ENCODE results near the gene SMARCD1.
"Not testable (repeated sequence)": the region's sequence is repeated elsewhere in the genome, so short reads cannot be mapped to it uniquely, and the experiment has no call there.

Gene SMARCD1

DNA sequence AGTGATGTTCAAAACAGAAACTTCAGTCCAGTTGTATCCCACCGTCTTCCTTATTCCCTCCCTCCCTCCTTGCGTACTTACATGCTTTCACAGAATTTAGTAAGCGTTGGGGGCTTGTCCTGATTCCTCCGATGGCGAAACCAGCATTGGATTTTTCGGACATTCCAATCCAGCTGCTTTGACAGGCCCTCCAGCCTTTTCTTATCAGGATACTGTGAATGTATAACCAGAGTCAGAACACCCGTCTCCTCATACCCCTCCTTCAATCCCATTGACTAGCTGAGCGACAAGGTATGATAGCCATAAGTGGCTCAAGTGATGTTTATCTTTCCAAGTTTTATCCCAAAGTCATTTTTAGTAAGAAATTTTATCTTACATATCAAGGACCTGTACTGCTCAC, 57.9 kb downstream of the SMARCD1 start:
- no peak for DNase-seq (ENCODE audit: low read depth, low spot score)

DNA sequence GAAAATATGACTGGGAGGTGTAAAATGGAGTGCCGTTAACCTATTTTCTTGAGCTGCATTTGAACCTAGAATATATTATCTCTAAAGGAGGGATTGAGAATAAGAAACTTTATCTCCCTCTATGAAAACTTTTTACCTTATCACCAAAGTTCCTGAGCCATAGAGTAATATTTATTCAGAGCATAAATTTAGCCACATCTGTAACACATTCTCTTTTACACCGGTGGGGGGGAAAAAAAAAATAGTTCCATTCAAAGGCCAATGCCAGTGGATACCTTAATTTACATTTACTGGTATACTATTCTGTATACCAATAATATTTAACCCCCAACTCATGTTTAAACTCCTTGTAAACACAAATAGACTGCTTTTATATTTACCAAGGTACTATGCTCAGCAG, 60.3 kb downstream of the SMARCD1 start:
- no peak for DNase-seq (ENCODE audit: low read depth, low spot score)

DNA sequence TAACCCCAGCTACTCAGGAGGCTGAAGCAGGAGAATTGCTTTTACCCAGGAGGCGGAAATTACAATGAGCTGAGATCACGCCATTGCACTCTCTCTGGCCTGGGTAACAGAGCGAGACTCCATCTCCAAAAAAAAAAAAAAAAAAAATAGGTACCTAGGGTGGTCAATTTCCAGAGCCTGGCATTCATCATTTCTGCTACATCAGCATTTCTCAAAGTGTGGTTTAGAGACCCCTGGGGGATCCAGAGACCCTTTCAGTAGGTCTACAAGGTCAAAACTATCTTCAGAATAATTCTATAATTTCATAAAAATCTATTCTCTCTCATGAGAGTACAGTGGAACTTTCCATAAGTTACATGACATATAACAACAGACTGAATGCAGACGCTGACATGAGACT, 62.1 kb downstream of the SMARCD1 start:
- DNase-seq (ENCODE audit: low read depth, low spot score), result no peak

DNA sequence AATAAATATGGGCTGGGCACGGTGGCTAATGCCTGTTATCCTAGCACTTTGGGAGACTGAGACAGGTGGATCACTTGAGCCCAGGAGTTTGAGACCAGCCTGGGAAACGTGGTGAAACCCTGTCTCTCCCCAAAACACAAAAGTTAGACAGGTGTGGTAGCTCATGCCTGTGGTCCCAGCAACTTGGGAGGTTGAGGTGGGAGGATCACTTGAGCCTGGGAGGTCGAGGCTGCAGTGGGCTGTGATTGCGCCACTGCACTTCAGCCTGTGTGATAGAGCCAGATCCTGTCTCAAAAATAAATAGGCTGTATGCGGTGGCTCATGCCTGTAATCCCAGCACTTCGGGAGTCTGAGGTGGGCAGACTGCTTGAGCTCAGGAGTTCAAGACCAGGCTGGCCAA, 62.9 kb downstream of the SMARCD1 start:
- DNase-seq (ENCODE audit: low read depth, low spot score), result not testable (repeated sequence)

DNA sequence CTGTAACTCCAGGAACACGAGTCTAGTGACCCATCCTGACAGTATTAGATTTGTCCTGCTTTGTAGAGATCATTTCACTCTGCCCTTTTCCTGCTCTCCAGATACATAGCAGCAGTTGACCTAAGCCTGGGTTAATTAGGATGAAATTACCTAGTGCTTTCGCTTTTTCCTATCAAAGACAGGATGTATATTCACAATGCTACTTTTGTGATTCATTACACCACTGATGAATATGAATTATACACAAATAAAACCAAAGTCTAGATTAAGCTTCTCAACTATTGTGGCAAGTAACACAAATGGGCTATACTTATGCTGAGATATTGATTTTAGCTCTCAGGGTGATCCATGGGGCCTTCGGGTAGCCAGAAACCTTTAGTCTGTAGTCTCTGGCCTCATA, 64.2 kb downstream of the SMARCD1 start:
- DNase-seq (ENCODE audit: low read depth, low spot score), result no peak
